CD4-positive, alpha-beta T cell (primary cell): ENCODE results near the gene CCNI. TPM values are rescaled to one million over a fixed set of nuclear protein-coding genes. Genes with fewer than 3 reads are reported as not detected.
"Not testable (repeated sequence)": the region's sequence is repeated elsewhere in the genome, so short reads cannot be mapped to it uniquely, and the experiment has no call there.

ENCODE experiments used
- ATAC-seq: fragments of 200-7000 bp; cut with Tn5 transposase; one replicate; pipeline ENCODE4 v1.10.0; 2022; ENCODE audit warnings: mild to moderate bottlenecking; ENCODE audit not compliant: poor library complexity
- CTCF ChIA-PET: fragments of 350-600 bp; sonication (Branson Sonifier 250); formaldehyde crosslinking; loops from one replicate; lab custom pipeline; 2021; ENCODE audit warnings: antibody characterized with exemption, inconsistent platforms; lab: Charles Lee
- POLR2A ChIA-PET: fragments of 350-600 bp; sonication (Branson Sonifier 250); formaldehyde crosslinking; loops from one replicate; lab custom pipeline; 2021; ENCODE audit warnings: antibody characterized with exemption, inconsistent platforms; lab: Charles Lee
- DNase-seq, 14 experiments: peaks; one replicate each; pipeline ENCODE4 v3.0.0-alpha.2; 2013 to 2020; ENCODE audit warnings: mixed read lengths in 2 of 14
- H3K27ac ChIP-seq, 2 donors: one replicate each; pipeline versions ENCODE4 v1.5.1 to v1.7.0; 2013; ENCODE audit warnings: low read length in 2 of 2, low read depth in 1 of 2, mild to moderate bottlenecking in 1 of 2
- H3K27me3 ChIP-seq, 2 experiments: 1 replicate in 1 of 2; 2 replicates in 1 of 2; pipeline versions ENCODE4 v1.6.1 to v1.7.0; 2013; ENCODE audit warnings: low read length in 2 of 2, control low read depth in 1 of 2, mild to moderate bottlenecking in 1 of 2, moderate library complexity in 1 of 2; ENCODE audit not compliant: insufficient read depth in 2 of 2, control insufficient read depth in 1 of 2
- H3K36me3 ChIP-seq: one replicate; pipeline ENCODE4 v1.6.1; 2013; ENCODE audit warnings: low read length, control low read depth; ENCODE audit not compliant: insufficient read depth
- H3K4me1 ChIP-seq: one replicate; pipeline ENCODE4 v1.6.1; 2013; ENCODE audit warnings: low read length, control low read depth; ENCODE audit not compliant: insufficient read depth
- H3K4me3 ChIP-seq: one replicate; pipeline ENCODE4 v1.5.1; 2013; ENCODE audit warnings: mild to moderate bottlenecking, low read length, moderate library complexity
- H3K9me3 ChIP-seq, 2 experiments: 1 replicate in 1 of 2; 2 replicates in 1 of 2; pipeline versions ENCODE4 v1.6.1 to v1.7.0; 2013; ENCODE audit warnings: low read length in 2 of 2, mild to moderate bottlenecking in 2 of 2, control low read depth in 1 of 2, moderate library complexity in 1 of 2; ENCODE audit not compliant: control insufficient read depth in 1 of 2, insufficient read depth in 1 of 2
- H3K27ac Mint-ChIP-seq: one replicate; pipeline ENCODE4 v1.8.0; 2020; ENCODE audit warnings: mixed read lengths
- H3K27me3 Mint-ChIP-seq: one replicate; pipeline ENCODE4 v1.8.0; 2021; ENCODE audit warnings: mixed read lengths
- H3K36me3 Mint-ChIP-seq: one replicate; pipeline ENCODE4 v1.8.0; 2021; ENCODE audit warnings: low read depth, mixed read lengths
- H3K4me1 Mint-ChIP-seq: one replicate; pipeline ENCODE4 v1.8.0; 2021; ENCODE audit warnings: low read depth, mixed read lengths
- H3K4me3 Mint-ChIP-seq: one replicate; pipeline ENCODE4 v1.8.0; 2020; ENCODE audit warnings: mild to moderate bottlenecking, mixed read lengths
- H3K9me3 Mint-ChIP-seq: one replicate; pipeline ENCODE4 v1.8.0; 2020; ENCODE audit warnings: mixed read lengths
- intact Hi-C, 2 experiments: fragments of 100-400 bp; cut with DNase I in 1 of 2; cut with micrococcal nuclease in 1 of 2; formaldehyde crosslinking; loops; one replicate each; pipeline versions ENCODE4 v1.15.1 to v1.9.0; 2023 to 2025; cut with DNase I, micrococcal nuclease
- total RNA-seq, 174 experiments: library from RNA in 2 of 174; stranded (reverse) in 2 of 174; gene quantifications; one replicate each; pipeline ENCODE4 v1.2.3 and lab custom pipeline; 2021 to 2026
- TF ChIP-seq, protein P1 (sequence below): fragments of 200-600 bp; IDR thresholded peaks from one replicate; pipeline ENCODE4 v1.8.0; 2022; ENCODE audit warnings: antibody characterized with exemption, mild to moderate bottlenecking

Gene CCNI
- total RNA-seq, 2 experiments from 2014 or later, result 385 to 418 TPM

DNA sequence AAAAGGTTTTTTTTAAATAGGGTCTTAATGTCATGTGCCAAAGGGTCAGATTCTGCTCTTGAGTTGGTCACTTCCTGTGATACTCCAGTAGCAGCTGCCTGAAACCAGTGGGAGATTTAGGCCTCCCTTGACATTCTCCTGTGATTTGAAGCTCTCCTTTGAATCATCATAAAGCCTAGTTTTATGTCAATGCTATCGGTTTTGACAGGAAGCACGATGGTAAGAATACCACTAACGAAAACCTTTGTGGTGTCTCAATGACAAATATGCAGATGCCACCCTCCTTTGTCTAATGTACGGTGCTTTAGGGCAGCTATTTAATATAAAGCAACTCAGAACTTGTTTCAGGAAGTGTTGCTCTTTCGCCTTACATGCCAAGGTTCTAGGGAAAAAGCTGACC is 44.2 kb downstream of the CCNI start:
- Mint-ChIP-seq H3K4me1 (peaks cover 44% of the 10 kb centered on the region), H3K4me3 (peak overlapping the region; percentile 4), H3K27ac (peak overlapping the region; percentile 56), H3K9me3 (no peaks in the 10 kb centered on the region), H3K27me3 (no peaks in the 10 kb centered on the region), H3K36me3 (peaks cover 21% of the 10 kb centered on the region)
- peaks cover 11% of the 10 kb centered on the region for H3K4me1 ChIP-seq
- H3K27me3 ChIP-seq, result no peaks in the 10 kb centered on the region
- ATAC-seq (peak; percentile 82), DNase-seq (peak in 3 of 14 experiments; percentile 45 to 67 (median 53))
- no peak overlapping the region for H3K27ac ChIP-seq
- ChIA-PET CTCF (interaction anchor here (0.6 to 1.6 kb wide), 4 partner anchors 14 to 130 kb away, joined by 3 to 4 read pairs (median 3); no protein-coding TSS in a partner anchor), POLR2A (interaction anchor here (0.6 to 2.0 kb wide), 7 partner anchors 9 to 83 kb away, joined by 3 to 11 read pairs (median 4); partner anchors contain the start of gene SEPTIN11)
- intact Hi-C loops, result no loop called here
- TF ChIP-seq, protein P1, sequence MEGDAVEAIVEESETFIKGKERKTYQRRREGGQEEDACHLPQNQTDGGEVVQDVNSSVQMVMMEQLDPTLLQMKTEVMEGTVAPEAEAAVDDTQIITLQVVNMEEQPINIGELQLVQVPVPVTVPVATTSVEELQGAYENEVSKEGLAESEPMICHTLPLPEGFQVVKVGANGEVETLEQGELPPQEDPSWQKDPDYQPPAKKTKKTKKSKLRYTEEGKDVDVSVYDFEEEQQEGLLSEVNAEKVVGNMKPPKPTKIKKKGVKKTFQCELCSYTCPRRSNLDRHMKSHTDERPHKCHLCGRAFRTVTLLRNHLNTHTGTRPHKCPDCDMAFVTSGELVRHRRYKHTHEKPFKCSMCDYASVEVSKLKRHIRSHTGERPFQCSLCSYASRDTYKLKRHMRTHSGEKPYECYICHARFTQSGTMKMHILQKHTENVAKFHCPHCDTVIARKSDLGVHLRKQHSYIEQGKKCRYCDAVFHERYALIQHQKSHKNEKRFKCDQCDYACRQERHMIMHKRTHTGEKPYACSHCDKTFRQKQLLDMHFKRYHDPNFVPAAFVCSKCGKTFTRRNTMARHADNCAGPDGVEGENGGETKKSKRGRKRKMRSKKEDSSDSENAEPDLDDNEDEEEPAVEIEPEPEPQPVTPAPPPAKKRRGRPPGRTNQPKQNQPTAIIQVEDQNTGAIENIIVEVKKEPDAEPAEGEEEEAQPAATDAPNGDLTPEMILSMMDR, result no peak
- H3K36me3 ChIP-seq, result peaks cover 13% of the 10 kb centered on the region
- no peaks in the 10 kb centered on the region for H3K9me3 ChIP-seq
- H3K4me3 ChIP-seq, result no peak overlapping the region

DNA sequence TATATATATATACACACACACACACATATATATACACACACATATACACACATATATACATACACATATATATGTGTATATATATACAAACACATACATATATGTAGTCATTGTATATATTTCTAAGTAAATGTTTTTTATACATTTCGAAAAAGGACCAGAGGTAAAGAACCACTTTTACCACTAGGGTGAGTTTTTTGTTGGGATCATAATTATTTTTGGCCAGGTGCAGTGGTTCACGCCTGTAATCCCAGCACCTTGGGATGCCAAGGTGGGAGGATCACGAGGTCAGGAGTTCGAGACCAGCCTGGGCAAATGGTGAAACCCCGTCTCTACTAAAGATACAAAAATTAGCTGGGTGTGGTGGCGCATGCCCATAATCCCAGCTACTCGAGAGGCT is 46.0 kb downstream of the CCNI start:
- H3K27ac Mint-ChIP-seq, DNase-seq, H3K9me3 ChIP-seq, H3K27me3 Mint-ChIP-seq, H3K27me3 ChIP-seq, H3K27ac ChIP-seq, CTCF ChIA-PET, H3K4me3 ChIP-seq, ATAC-seq, H3K9me3 Mint-ChIP-seq, H3K4me3 Mint-ChIP-seq: not testable (repeated sequence)
- intact Hi-C loops, result loop anchor here (5.0 kb wide), 2 partner anchors 37 to 42 kb away; no protein-coding TSS in a partner anchor
- Histone ChIP-seq H3K36me3 (peaks cover 15% of the 10 kb centered on the region), H3K4me1 (peaks cover 11% of the 10 kb centered on the region)
- Mint-ChIP-seq H3K4me1 (peaks cover 44% of the 10 kb centered on the region), H3K36me3 (peaks cover 25% of the 10 kb centered on the region)
- POLR2A ChIA-PET, result interaction anchor here (0.6 kb wide), 1 partner anchor 67 kb away, joined by 5 read pairs; no protein-coding TSS in a partner anchor

DNA sequence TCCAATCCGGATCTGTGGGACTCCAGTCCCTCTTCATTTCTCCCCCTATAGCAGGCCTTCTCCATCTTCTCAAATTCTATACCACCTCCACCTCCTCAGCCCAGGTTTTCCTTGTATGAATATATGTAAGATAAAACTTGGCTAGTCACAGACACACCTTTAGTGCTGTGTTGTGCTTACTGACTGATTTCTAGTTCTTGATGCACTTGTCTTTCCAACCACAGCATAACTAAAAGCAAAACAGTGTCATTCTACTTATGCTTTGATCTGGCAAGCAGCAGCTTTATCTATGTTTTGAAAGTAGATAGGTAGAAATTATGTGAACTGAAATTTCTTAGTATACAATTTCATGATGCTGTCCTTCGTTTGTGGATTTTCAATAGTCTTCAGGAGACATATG is 47.5 kb downstream of the CCNI start:
- Histone ChIP-seq H3K4me3 (no peak overlapping the region), H3K9me3 (no peaks in the 10 kb centered on the region), H3K27me3 (no peaks in the 10 kb centered on the region), H3K27ac (no peak overlapping the region), H3K36me3 (peaks cover 12% of the 10 kb centered on the region), H3K4me1 (peaks cover 11% of the 10 kb centered on the region)
- peak; percentile 60 for ATAC-seq
- TF ChIP-seq, protein P1, result no peak
- no peak for DNase-seq
- H3K4me3 Mint-ChIP-seq, result peak overlapping the region; percentile 1
- no peaks in the 10 kb centered on the region for H3K27me3 Mint-ChIP-seq
- no peaks in the 10 kb centered on the region for H3K9me3 Mint-ChIP-seq
- peaks cover 44% of the 10 kb centered on the region for H3K4me1 Mint-ChIP-seq
- ChIA-PET POLR2A (interaction anchor here (1.2 kb wide), 2 partner anchors 16 to 34 kb away, joined by 3 to 4 read pairs; no protein-coding TSS in a partner anchor), CTCF (interaction anchor here (2.0 kb wide), 1 partner anchor 10 kb away, joined by 6 read pairs; no protein-coding TSS in a partner anchor)
- intact Hi-C loops, result loop anchor here (5.0 kb wide), 2 partner anchors 36 to 41 kb away; no protein-coding TSS in a partner anchor
- peaks cover 32% of the 10 kb centered on the region for H3K36me3 Mint-ChIP-seq
- peak overlapping the region; percentile 11 for H3K27ac Mint-ChIP-seq
